ENCODE data around the gene SP2.

SP2 gene

DNA sequence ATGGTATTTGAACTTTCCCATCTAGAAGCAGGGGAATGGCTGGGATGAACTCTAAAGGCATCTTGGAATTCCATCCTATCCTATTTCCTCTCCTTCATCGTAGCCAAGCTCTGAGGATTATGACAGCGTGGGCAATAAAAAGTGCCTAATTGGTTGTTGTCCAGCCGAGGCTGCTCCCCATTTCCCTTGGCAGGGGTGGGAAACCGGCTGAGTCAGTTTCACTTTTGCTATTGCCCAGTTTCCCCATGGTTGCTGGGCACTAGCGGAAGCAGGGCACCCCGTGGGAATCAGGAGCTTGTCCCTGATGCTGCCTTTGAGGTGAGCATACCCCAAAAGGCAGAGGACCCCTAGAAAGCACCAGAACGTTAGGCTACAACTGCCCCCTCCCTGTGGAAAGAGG, 13.8 kb upstream of the SP2 start:
- H3K9me3 ChIP-seq (ENCODE audit: control insufficient read depth in 2 of 2, low read length in 2 of 2) = no peaks in the 10 kb centered on the region
- H3K27ac ChIP-seq (ENCODE audit: low read length) = no peak overlapping the region
- no peaks in the 10 kb centered on the region for H3K36me3 ChIP-seq (ENCODE audit: control insufficient read depth in 2 of 2, insufficient read depth in 2 of 2, low read length in 2 of 2)
- peak overlapping the region in 1 of 2 donors; percentile 49 for H3K4me3 ChIP-seq (ENCODE audit: low read length in 2 of 2)
- H3K27me3 ChIP-seq (ENCODE audit: control insufficient read depth in 1 of 2, insufficient read depth in 2 of 2, low read length in 2 of 2) = peaks cover 22% of the 10 kb centered on the region in 2 donors
- peaks cover 2% of the 10 kb centered on the region for H3K4me1 ChIP-seq (ENCODE audit: control insufficient read depth, insufficient read depth, low read length)
- no peak overlapping the region for H3K9ac ChIP-seq (ENCODE audit: low read length in 2 of 2)

DNA sequence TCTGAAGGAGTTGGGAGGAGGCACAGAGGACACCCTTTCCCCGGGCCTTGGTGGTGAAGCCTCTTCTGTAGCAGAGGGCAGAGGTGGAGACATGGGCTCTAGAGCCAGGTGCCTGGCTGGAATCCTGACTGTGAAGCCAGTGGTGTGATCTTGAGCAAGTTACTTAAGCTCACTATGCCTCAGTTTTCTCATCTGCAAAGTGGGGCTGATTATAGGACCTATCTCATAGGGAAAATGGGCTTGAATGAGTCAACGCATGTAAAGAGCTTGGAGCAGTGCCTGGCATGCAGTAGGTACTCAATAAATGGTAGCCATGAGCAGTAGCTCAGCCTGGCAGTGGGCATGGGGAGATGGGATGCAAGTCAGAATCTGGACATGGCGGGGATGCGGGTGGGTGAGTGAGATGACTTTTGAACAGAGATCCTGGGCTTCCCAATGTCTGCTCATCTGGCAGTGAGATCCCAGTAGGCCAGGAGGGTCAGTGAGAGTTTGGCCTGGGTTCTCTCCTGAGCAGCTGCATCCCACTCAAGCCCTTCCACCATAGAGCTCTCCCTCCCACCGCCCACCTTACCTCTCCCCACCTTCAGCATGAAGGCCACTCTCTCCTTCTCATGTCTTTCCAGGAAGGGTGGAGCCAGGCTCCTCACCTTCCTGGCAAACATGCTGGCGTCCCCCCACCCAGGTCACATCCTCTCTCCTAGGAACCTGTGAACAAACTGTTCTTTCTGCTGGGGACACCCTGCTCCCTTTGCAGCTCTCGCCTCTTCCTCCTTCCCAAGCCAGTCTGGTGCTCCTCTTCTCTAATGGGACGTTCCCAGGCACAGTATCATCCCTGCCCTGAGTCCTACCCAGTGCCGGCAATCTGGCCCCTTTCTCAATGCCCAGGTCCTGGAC, 13.1 kb upstream of the SP2 start:
- peak overlapping the region in 1 of 2 donors; percentile 49 for H3K4me3 ChIP-seq (ENCODE audit: low read length in 2 of 2)
- H3K4me1 ChIP-seq (ENCODE audit: control insufficient read depth, insufficient read depth, low read length) = peaks cover 2% of the 10 kb centered on the region
- peaks cover 17 to 18% of the 10 kb centered on the region in 2 donors for H3K27me3 ChIP-seq (ENCODE audit: control insufficient read depth in 1 of 2, insufficient read depth in 2 of 2, low read length in 2 of 2)
- no peaks in the 10 kb centered on the region for H3K36me3 ChIP-seq (ENCODE audit: control insufficient read depth in 2 of 2, insufficient read depth in 2 of 2, low read length in 2 of 2)
- H3K9me3 ChIP-seq (ENCODE audit: control insufficient read depth in 2 of 2, low read length in 2 of 2) = no peaks in the 10 kb centered on the region
- H3K9ac ChIP-seq (ENCODE audit: low read length in 2 of 2) = no peak overlapping the region
- no peak overlapping the region for H3K27ac ChIP-seq (ENCODE audit: low read length)

DNA sequence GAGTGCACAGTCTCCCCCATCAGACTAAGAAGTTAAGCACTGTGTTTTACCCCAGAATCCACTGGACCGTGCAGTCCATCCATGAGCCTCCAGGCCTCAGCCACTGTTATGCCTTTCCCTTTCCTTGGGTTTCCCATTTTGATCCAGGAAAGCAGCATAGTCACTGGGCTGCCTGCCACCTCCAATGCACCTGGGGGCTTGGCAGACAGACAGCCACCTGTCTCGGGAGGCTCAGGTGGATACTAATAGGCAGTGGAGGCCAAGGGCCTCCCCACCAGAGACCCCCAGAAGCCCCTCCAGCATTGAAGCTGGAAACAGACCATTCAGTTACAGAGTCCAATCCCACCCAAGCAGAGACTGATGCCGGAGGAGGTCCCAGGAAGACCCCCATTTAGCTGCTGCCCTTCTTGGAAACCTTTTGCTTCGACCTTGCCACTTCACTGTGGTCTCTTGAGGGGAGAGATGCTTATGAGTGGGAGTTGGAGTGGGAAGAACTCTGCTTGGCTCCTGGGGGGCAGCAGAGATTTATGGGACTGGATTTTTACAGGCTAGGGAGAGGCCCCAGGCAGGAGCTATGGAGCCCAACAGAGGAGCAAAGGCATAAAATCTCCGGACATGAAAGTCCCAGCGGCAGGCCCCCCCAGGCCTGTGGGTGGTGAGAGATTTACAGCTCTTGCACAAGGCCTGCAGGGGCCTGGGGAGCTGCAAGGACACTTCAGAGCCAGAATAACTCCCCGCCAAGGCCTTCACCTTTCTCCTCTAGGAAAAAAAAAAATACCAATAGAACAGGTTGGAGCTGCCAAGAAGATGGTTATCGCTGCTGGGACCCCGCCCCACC, 12.2 kb upstream of the SP2 start:
- H3K4me1 ChIP-seq (ENCODE audit: control insufficient read depth, insufficient read depth, low read length) = peaks cover 2% of the 10 kb centered on the region

DNA sequence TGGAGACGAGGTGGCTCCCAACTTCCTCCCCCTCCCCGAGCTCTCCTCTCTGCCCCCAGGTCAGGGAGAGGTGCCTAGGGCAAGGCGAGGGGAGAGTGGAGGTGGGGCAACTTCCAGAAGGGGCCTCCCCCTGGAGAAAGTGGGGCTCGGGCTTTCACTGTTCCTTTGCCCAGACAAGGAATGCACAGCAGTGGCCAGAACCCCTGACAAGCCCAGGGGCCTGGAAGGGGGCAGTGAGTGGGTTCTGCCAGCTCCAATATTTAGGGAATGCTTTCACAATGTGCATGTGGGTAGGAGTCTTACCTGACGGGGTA, 11.7 kb upstream of the SP2 start:
- Histone ChIP-seq H3K4me1 (ENCODE audit: control insufficient read depth, insufficient read depth, low read length) (peaks cover 2% of the 10 kb centered on the region), H3K27me3 (ENCODE audit: control insufficient read depth in 1 of 2, insufficient read depth in 2 of 2, low read length in 2 of 2) (peaks cover 8 to 10% of the 10 kb centered on the region in 2 donors), H3K36me3 (ENCODE audit: control insufficient read depth in 2 of 2, insufficient read depth in 2 of 2, low read length in 2 of 2) (no peaks in the 10 kb centered on the region), H3K9me3 (ENCODE audit: control insufficient read depth in 2 of 2, low read length in 2 of 2) (no peaks in the 10 kb centered on the region), H3K4me3 (ENCODE audit: low read length in 2 of 2) (no peak overlapping the region), H3K27ac (ENCODE audit: low read length) (no peak overlapping the region), H3K9ac (ENCODE audit: low read length in 2 of 2) (no peak overlapping the region)

More for the DNA sequence above, 12.2 kb upstream of the SP2 start:
- Histone ChIP-seq H3K36me3 (ENCODE audit: control insufficient read depth in 2 of 2, insufficient read depth in 2 of 2, low read length in 2 of 2) (no peaks in the 10 kb centered on the region), H3K27me3 (ENCODE audit: control insufficient read depth in 1 of 2, insufficient read depth in 2 of 2, low read length in 2 of 2) (peaks cover 10 to 12% of the 10 kb centered on the region in 2 donors), H3K27ac (ENCODE audit: low read length) (no peak overlapping the region), H3K4me3 (ENCODE audit: low read length in 2 of 2) (no peak overlapping the region), H3K9ac (ENCODE audit: low read length in 2 of 2) (no peak overlapping the region), H3K9me3 (ENCODE audit: control insufficient read depth in 2 of 2, low read length in 2 of 2) (no peaks in the 10 kb centered on the region)

DNA sequence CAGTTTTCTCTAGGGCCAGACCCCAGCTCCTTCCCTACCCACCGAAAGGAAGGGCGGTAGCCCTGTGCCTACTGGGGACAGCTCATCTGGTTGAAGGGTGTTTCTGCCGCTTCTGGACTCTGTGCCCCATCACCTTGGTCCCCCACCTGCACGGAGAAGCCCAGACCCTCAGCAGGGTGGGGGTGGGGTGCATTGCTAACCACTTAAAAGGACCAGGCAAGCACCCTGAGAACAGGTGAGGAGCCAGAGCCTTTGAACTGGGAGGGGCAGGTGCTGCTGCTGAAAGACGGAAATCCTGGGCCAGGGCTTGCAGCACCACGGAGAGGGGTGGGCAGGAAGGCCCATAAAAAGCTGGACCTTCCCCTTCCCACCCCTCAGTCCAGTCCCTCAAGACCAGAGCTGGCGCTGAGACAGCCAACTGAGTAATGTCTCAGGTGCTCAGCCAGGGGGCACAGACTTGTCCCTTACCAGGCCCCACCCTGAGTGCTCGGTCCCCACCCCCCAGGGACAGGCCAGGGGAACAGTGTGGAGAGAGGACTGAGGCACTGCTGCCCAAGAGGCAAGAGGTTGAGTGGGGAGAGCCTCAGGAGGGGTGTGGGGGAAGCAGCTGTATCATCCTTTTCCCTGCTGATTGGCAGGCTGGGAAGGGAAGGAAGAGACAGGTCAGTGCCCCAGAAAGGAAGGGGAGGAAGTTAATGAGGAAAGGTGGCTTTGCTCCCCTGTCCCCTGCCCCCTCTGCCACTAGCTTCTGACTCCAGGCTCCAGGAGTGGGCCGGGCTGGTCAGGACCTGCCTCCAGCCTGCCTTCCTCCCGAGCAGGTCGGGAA, 10.9 kb upstream of the SP2 start:
- Histone ChIP-seq H3K36me3 (ENCODE audit: control insufficient read depth in 2 of 2, insufficient read depth in 2 of 2, low read length in 2 of 2) (no peaks in the 10 kb centered on the region), H3K9ac (ENCODE audit: low read length in 2 of 2) (no peak overlapping the region), H3K27ac (ENCODE audit: low read length) (no peak overlapping the region), H3K4me1 (ENCODE audit: control insufficient read depth, insufficient read depth, low read length) (peaks cover 6% of the 10 kb centered on the region), H3K27me3 (ENCODE audit: control insufficient read depth in 1 of 2, insufficient read depth in 2 of 2, low read length in 2 of 2) (peaks cover 8% of the 10 kb centered on the region in 2 donors), H3K9me3 (ENCODE audit: control insufficient read depth in 2 of 2, low read length in 2 of 2) (no peaks in the 10 kb centered on the region), H3K4me3 (ENCODE audit: low read length in 2 of 2) (no peak overlapping the region)

DNA sequence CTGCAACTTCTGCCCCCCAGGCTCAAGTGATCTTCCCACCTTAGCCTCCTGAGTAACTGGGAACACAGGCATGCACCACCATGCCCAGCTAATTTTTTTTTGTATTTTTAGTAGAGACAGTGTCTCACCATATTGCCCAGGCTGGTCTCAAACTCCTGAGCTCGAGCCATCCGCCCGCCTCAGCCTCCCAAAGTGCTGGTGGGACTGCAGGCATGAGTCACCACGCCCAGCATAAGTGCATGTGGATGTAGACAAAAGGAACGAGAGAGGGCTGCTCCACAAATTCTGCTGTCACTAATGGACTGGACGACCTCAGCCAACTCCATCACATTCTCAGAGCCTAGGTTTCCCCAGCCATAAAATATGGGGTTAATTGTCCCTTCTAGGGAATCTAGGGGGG, 7.7 kb upstream of the SP2 start:
- Histone ChIP-seq H3K4me1 (ENCODE audit: control insufficient read depth, insufficient read depth, low read length) (peaks cover 4% of the 10 kb centered on the region), H3K4me3 (ENCODE audit: low read length in 2 of 2) (no peak overlapping the region), H3K27me3 (ENCODE audit: control insufficient read depth in 1 of 2, insufficient read depth in 2 of 2, low read length in 2 of 2) (peaks cover 0 to 4% of the 10 kb centered on the region in 2 donors), H3K27ac (ENCODE audit: low read length) (no peak overlapping the region), H3K9me3 (ENCODE audit: control insufficient read depth in 2 of 2, low read length in 2 of 2) (no peaks in the 10 kb centered on the region), H3K9ac (ENCODE audit: low read length in 2 of 2) (no peak overlapping the region), H3K36me3 (ENCODE audit: control insufficient read depth in 2 of 2, insufficient read depth in 2 of 2, low read length in 2 of 2) (no peaks in the 10 kb centered on the region)

DNA sequence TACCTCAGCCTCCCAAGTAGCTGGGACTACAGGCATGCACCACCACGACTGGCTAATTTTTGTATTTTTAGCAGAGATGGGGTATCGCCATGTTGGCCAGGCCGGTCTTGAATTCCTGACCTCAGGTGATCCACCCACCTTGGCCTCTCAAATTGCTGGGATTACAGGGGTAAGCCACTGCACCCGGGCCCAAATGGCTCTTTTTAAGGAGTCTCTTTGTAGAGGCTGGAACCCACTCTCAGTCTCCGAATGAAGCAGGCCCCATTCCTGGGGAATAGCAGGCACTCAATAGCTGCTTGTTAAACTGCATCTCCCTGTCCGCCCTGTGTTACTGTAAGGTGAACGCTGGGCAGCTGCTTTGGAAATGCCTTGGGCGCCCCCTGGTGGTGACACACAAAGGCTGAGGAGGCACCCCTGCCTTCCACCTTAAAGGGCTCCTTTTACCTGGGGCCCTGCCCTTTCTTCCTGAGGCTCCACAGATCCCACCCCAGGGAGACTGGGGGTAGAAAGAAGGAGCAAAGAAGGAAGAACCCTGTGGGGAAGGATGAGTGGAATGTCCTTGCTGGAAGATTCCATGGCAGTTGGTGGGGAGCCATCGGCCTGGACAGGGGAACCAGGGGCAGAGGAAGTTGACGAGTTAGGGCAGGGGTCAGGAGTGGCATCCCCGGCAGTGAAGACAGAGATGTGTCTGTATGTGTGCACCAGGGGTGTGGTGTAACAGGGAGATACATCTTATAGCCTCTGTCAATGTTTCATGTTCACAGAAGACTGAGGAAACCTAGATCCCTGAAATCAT, 6.1 kb upstream of the SP2 start:
- no peak overlapping the region for H3K4me3 ChIP-seq (ENCODE audit: low read length in 2 of 2)
- H3K27me3 ChIP-seq (ENCODE audit: control insufficient read depth in 1 of 2, insufficient read depth in 2 of 2, low read length in 2 of 2) = peaks cover 0 to 4% of the 10 kb centered on the region in 2 donors
- no peaks in the 10 kb centered on the region for H3K9me3 ChIP-seq (ENCODE audit: control insufficient read depth in 2 of 2, low read length in 2 of 2)
- H3K27ac ChIP-seq (ENCODE audit: low read length) = no peak overlapping the region
- H3K9ac ChIP-seq (ENCODE audit: low read length in 2 of 2) = no peak overlapping the region
- no peaks in the 10 kb centered on the region for H3K36me3 ChIP-seq (ENCODE audit: control insufficient read depth in 2 of 2, insufficient read depth in 2 of 2, low read length in 2 of 2)
- peaks cover 4% of the 10 kb centered on the region for H3K4me1 ChIP-seq (ENCODE audit: control insufficient read depth, insufficient read depth, low read length)

DNA sequence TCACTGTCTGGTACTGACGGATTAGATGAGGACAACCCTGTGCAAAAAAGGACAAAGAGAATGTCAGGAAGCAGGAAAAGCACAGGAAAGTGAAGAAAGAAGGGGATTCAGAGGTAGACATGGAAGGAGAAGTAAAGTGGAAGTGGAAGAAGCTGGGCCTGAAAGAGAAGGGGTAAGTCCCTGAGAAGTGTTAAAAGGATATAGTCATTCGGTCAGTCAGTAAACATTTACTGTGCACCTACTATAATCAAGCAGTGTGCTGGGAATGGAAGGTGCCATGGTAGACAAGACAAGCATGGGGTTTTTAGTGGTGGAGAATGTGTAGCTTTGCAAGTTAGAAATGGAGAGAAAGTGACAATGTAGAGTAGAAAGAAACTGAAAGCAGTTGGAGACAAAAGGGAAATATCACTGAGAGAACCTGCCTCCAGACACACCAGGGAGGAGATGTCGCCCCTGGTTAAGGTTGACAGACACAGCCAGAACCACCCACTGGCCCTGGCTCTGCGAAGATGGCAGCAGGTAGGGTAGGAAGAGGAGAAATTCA, 4.4 kb upstream of the SP2 start:
- Histone ChIP-seq H3K27me3 (ENCODE audit: control insufficient read depth in 1 of 2, insufficient read depth in 2 of 2, low read length in 2 of 2) (no peaks in the 10 kb centered on the region), H3K36me3 (ENCODE audit: control insufficient read depth in 2 of 2, insufficient read depth in 2 of 2, low read length in 2 of 2) (no peaks in the 10 kb centered on the region), H3K9ac (ENCODE audit: low read length in 2 of 2) (no peak overlapping the region), H3K4me1 (ENCODE audit: control insufficient read depth, insufficient read depth, low read length) (peaks cover 11% of the 10 kb centered on the region), H3K9me3 (ENCODE audit: control insufficient read depth in 2 of 2, low read length in 2 of 2) (no peaks in the 10 kb centered on the region), H3K4me3 (ENCODE audit: low read length in 2 of 2) (no peak overlapping the region), H3K27ac (ENCODE audit: low read length) (no peak overlapping the region)

DNA sequence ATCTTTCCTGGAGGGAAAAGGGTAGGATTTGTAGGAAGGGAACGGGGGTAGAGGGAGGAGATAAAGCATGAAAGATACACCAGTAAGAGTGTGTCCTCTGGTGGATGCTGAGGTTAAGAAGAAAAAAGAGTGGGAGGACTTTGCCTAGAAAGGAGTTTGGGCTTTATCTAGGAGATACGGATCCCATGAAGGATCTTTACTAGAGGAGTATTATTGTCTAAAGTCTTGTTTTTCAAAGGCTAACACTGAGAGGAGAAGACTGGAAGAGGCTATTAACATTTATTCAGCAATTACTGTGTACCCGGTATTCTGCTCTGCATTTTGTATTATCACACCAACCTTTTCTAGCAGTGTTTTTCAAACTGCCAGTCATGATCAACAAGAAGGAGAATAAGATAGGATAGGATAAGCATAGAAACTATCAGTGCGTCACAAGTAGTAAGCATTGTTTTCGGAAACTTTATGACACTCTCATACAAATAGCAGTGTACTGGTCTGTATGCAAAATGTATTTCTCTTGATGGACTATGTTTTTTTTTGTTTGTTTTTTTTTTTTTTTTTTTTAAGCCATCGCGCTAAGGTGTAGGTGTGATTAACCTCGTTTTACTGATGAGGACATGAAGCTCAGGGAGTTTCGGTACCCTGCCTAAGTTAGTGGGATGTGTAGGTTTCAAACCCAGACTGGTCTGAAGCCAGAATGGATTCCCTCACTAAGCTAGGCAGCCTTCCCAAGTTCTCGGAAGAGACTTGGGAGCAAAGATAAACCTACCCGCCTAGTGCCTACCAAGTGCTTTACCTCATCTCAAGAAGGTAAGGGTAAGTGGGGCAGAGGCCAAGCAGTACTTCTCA, 1.3 kb upstream of the SP2 start:
- peaks cover 27% of the 10 kb centered on the region for H3K4me1 ChIP-seq (ENCODE audit: control insufficient read depth, insufficient read depth, low read length)
- no peaks in the 10 kb centered on the region for H3K9me3 ChIP-seq (ENCODE audit: control insufficient read depth in 2 of 2, low read length in 2 of 2)
- H3K9ac ChIP-seq (ENCODE audit: low read length in 2 of 2) = peak overlapping the region; percentile 87 to 99
- H3K36me3 ChIP-seq (ENCODE audit: control insufficient read depth in 2 of 2, insufficient read depth in 2 of 2, low read length in 2 of 2) = peaks cover 0 to 2% of the 10 kb centered on the region in 2 donors
- peak overlapping the region; percentile 89 for H3K27ac ChIP-seq (ENCODE audit: low read length)
- no peaks in the 10 kb centered on the region for H3K27me3 ChIP-seq (ENCODE audit: control insufficient read depth in 1 of 2, insufficient read depth in 2 of 2, low read length in 2 of 2)
- peak overlapping the region; percentile 94 to 100 for H3K4me3 ChIP-seq (ENCODE audit: low read length in 2 of 2)
